ENCODE results near the gene STK11IP. TPM values are rescaled to one million over a fixed set of nuclear protein-coding genes. Genes with fewer than 3 reads are reported as not detected.

The STK11IP gene
- total and polyA plus RNA-seq, 2 of the 13 experiments (the other 11 are each of a cell fraction or from before 2014, with no cell fraction given): 12.8 to 24.0 TPM

GRCh38 chr2:219575566-219576504, 21.8 kb upstream of the STK11IP start (continued):
- TF ChIP-seq TFDP2 (CRISPR knock-in tag; IDR thresholded peaks at IDR 0.05) (no peak), CERS6 (CRISPR knock-in tag; IDR thresholded peaks at IDR 0.05) (no peak), KDM3A (CRISPR knock-in tag; IDR thresholded peaks at IDR 0.05; ENCODE audit: low read depth) (no peak), EEA1 (CRISPR knock-in tag; IDR thresholded peaks at IDR 0.05; ENCODE audit: borderline replicate concordance) (no peak), ZNF556 (CRISPR knock-in tag; IDR thresholded peaks at IDR 0.05; ENCODE audit: borderline replicate concordance) (no peak), REL (CRISPR knock-in tag; conservative IDR thresholded peaks at IDR 0.05) (no peak), NR2C2 (CRISPR knock-in tag; IDR thresholded peaks at IDR 0.05; ENCODE audit: borderline replicate concordance) (no peak), PATZ1 (CRISPR knock-in tag; IDR thresholded peaks at IDR 0.05) (0 out of 2 replicates have a peak, but pooled peaks have one; percentile 9), NR2F2 (IDR thresholded peaks at IDR 0.05; ENCODE audit: borderline replicate concordance, low read depth) (peak; percentile 4; the same call in 1 of the 2 replicates), MEIS1 (CRISPR knock-in tag; IDR thresholded peaks at IDR 0.05; ENCODE audit: borderline replicate concordance) (no peak), DBP (CRISPR knock-in tag; IDR thresholded peaks at IDR 0.05; ENCODE audit: not compliant biosample characterization) (no peak), SOX13 (IDR thresholded peaks at IDR 0.05) (no peak), SOX13 (CRISPR knock-in tag; conservative IDR thresholded peaks at IDR 0.05 in 1 of 2, IDR thresholded peaks at IDR 0.05 in 1 of 2) (0 out of 4 replicates have a peak, but pooled peaks of 1 of the 2 experiments have one; percentile 35), ZNF142 (CRISPR knock-in tag; IDR thresholded peaks at IDR 0.05) (no peak), REPIN1 (CRISPR knock-in tag; IDR thresholded peaks at IDR 0.05; ENCODE audit: borderline replicate concordance, low read depth) (no peak), SMAD1 (CRISPR knock-in tag; IDR thresholded peaks at IDR 0.05; ENCODE audit: borderline replicate concordance, low read depth) (no peak)

Measured in HepG2 (cell line).